ENCODE measurements around the gene DTX3.
"Not testable (repeated sequence)": the region's sequence is repeated elsewhere in the genome, so short reads cannot be mapped to it uniquely, and the experiment has no call there.

Gene DTX3

GRCh38 chr12:57584690-57585089 is 19.9 kb upstream of the DTX3 start:
- H3K79me2 ChIP-seq (ENCODE audit: insufficient read depth, low read depth) = no peaks in the 10 kb centered on the region
- H3K27ac ChIP-seq = no peak overlapping the region
- TF ChIP-seq, protein P1, sequence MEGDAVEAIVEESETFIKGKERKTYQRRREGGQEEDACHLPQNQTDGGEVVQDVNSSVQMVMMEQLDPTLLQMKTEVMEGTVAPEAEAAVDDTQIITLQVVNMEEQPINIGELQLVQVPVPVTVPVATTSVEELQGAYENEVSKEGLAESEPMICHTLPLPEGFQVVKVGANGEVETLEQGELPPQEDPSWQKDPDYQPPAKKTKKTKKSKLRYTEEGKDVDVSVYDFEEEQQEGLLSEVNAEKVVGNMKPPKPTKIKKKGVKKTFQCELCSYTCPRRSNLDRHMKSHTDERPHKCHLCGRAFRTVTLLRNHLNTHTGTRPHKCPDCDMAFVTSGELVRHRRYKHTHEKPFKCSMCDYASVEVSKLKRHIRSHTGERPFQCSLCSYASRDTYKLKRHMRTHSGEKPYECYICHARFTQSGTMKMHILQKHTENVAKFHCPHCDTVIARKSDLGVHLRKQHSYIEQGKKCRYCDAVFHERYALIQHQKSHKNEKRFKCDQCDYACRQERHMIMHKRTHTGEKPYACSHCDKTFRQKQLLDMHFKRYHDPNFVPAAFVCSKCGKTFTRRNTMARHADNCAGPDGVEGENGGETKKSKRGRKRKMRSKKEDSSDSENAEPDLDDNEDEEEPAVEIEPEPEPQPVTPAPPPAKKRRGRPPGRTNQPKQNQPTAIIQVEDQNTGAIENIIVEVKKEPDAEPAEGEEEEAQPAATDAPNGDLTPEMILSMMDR (conservative IDR thresholded peaks at IDR 0.05; ENCODE audit: low read depth, low read length) = no peak

GRCh38 chr12:57585156-57585555 is 19.5 kb upstream of the DTX3 start:
- H4K20me1 ChIP-seq (ENCODE audit: insufficient read depth) = no peaks in the 10 kb centered on the region
- no peaks in the 10 kb centered on the region for H3K79me2 ChIP-seq (ENCODE audit: insufficient read depth, low read depth)
- no peaks in the 10 kb centered on the region for H3K36me3 ChIP-seq (ENCODE audit: insufficient read depth)
- no peaks in the 10 kb centered on the region; the same call in 1 of the 2 replicates for H3K27me3 ChIP-seq (ENCODE audit: insufficient read depth, low read depth)
- TF ChIP-seq, protein P1 (conservative IDR thresholded peaks at IDR 0.05; ENCODE audit: low read depth, low read length) = no peak
- no peak overlapping the region for H3K4me3 ChIP-seq (IDR thresholded peaks at IDR 0.05; ENCODE audit: insufficient read depth, low read depth, low read length)
- no peak overlapping the region for H3K27ac ChIP-seq
- H3K4me2 ChIP-seq = no peak overlapping the region
- no peak overlapping the region for H3K9ac ChIP-seq
- peaks cover 9% of the 10 kb centered on the region for H3K4me1 ChIP-seq (ENCODE audit: low read depth, poor library complexity, severe bottlenecking)
- H2AFZ ChIP-seq (ENCODE audit: low read depth) = no peak overlapping the region

More at GRCh38 chr12:57584690-57585089, 19.9 kb upstream of the DTX3 start:
- Histone ChIP-seq H3K27me3 (ENCODE audit: insufficient read depth, low read depth) (no peaks in the 10 kb centered on the region; the same call in 1 of the 2 replicates), H2AFZ (ENCODE audit: low read depth) (no peak overlapping the region), H3K4me3 (IDR thresholded peaks at IDR 0.05; ENCODE audit: insufficient read depth, low read depth, low read length) (no peak overlapping the region), H3K4me1 (ENCODE audit: low read depth, poor library complexity, severe bottlenecking) (peaks cover 8% of the 10 kb centered on the region), H4K20me1 (ENCODE audit: insufficient read depth) (no peaks in the 10 kb centered on the region), H3K4me2 (no peak overlapping the region), H3K9ac (no peak overlapping the region), H3K36me3 (ENCODE audit: insufficient read depth) (no peaks in the 10 kb centered on the region)

DNA sequence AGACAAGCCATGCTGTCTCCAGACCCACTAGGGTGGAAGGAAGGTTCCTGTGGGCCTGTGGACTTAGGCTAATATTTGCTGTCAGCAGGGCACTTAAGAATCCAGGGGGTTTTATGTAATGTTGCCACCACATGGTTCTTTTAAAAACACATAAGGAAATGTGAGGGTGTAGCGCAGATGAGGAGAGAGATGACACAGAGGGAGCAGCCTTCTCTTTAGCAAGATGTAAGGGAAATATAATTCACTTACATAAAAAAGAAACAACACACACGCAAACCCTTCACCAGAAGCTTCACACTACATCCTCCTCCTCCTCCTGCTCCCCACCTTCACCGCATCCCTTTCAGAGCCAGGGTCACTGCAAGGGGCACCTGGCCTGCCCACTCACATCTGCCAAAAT is 18.5 kb upstream of the DTX3 start:
- H3K4me3 ChIP-seq (IDR thresholded peaks at IDR 0.05; ENCODE audit: insufficient read depth, low read depth, low read length) = no peak overlapping the region
- no peak overlapping the region for H3K9ac ChIP-seq
- H4K20me1 ChIP-seq (ENCODE audit: insufficient read depth) = no peaks in the 10 kb centered on the region
- H3K36me3 ChIP-seq (ENCODE audit: insufficient read depth) = no peaks in the 10 kb centered on the region
- no peak overlapping the region for H3K4me2 ChIP-seq
- H3K79me2 ChIP-seq (ENCODE audit: insufficient read depth, low read depth) = no peaks in the 10 kb centered on the region
- H3K27me3 ChIP-seq (ENCODE audit: insufficient read depth, low read depth) = no peaks in the 10 kb centered on the region; the same call in 1 of the 2 replicates
- H2AFZ ChIP-seq (ENCODE audit: low read depth) = no peak overlapping the region
- no peak overlapping the region for H3K27ac ChIP-seq
- H3K4me1 ChIP-seq (ENCODE audit: low read depth, poor library complexity, severe bottlenecking) = peaks cover 15% of the 10 kb centered on the region
- TF ChIP-seq, protein P1 (conservative IDR thresholded peaks at IDR 0.05; ENCODE audit: low read depth, low read length) = no peak

GRCh38 chr12:57586832-57587429 is 17.7 kb upstream of the DTX3 start:
- H4K20me1 ChIP-seq (ENCODE audit: insufficient read depth) = no peaks in the 10 kb centered on the region
- H3K36me3 ChIP-seq (ENCODE audit: insufficient read depth) = no peaks in the 10 kb centered on the region
- peaks cover 8% of the 10 kb centered on the region; the same call in 1 of the 2 replicates for H3K79me2 ChIP-seq (ENCODE audit: insufficient read depth, low read depth)
- no peak overlapping the region for H3K4me2 ChIP-seq
- H2AFZ ChIP-seq (ENCODE audit: low read depth) = no peak overlapping the region
- no peak overlapping the region for H3K27ac ChIP-seq
- H3K4me1 ChIP-seq (ENCODE audit: low read depth, poor library complexity, severe bottlenecking) = peaks cover 20% of the 10 kb centered on the region
- H3K9ac ChIP-seq = no peak overlapping the region
- no peaks in the 10 kb centered on the region; the same call in 1 of the 2 replicates for H3K27me3 ChIP-seq (ENCODE audit: insufficient read depth, low read depth)
- no peak overlapping the region for H3K4me3 ChIP-seq (IDR thresholded peaks at IDR 0.05; ENCODE audit: insufficient read depth, low read depth, low read length)
- TF ChIP-seq, protein P1 (conservative IDR thresholded peaks at IDR 0.05; ENCODE audit: low read depth, low read length) = no peak

DNA sequence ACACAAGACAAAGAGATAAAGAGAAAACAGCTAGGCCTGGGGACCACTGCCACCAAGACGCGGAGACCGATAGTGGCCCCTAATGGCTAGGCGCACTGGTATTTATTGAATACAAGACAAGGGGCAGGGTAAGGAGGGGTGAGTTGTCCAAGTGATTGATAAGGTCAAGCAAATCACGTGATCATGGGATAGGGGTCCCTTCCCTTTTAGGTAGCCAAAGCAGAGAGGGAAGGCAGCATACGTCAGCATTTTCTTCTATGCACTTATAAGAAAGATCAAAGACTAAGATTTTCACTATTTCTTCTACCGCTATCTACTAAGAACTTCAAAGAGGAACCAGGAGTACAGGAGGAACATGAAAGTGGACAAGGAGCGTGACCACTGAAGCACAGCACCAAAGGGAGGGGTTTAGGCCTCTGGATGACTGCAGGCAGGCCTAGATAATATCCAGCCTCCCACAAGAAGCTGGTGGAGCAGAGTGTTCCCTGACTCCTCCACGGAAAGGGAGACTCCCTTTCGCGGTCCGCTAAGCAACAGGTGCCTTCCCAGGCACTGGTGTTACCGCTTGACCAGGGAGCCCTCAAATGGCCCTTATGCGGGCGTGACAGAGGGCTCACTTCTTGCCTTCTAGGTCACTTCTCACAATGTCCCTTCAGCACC is 15.5 kb upstream of the DTX3 start:
- Histone ChIP-seq H3K79me2 (ENCODE audit: insufficient read depth, low read depth) (peaks cover 18% of the 10 kb centered on the region; the same call in 1 of the 2 replicates), H3K4me1 (ENCODE audit: low read depth, poor library complexity, severe bottlenecking) (peaks cover 27% of the 10 kb centered on the region)
- not testable (repeated sequence) for H3K36me3 ChIP-seq (ENCODE audit: insufficient read depth); H3K9ac ChIP-seq; H3K4me2 ChIP-seq; H3K4me3 ChIP-seq (IDR thresholded peaks at IDR 0.05; ENCODE audit: insufficient read depth, low read depth, low read length); H2AFZ ChIP-seq (ENCODE audit: low read depth); H4K20me1 ChIP-seq (ENCODE audit: insufficient read depth); H3K27me3 ChIP-seq (ENCODE audit: insufficient read depth, low read depth); H3K27ac ChIP-seq
